ENCODE data around the gene TMEM131.

The TMEM131 gene

DNA sequence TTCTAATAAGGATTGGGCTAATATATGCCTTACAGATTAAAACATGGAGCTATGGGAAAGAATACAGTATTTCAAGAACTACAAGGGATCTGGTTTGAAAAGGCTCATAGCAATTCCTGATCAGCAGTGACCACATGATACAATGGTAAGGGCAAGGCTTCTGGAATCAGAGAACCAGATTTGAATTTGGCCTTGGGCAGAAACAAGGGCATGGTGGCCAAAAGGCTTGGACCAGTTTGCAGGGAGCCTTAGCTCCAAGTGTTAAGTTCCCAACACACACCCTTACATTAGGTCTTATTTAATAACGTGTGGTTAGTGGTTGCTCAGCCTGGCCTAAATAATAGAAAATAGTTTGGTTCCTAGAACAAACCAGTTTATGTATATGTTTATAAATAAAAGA lies 194.7 kb downstream of the TMEM131 start:
- no peaks in the 10 kb centered on the region for H3K27me3 ChIP-seq (ENCODE audit: control insufficient read depth, insufficient read depth, low read length)
- H3K4me3 ChIP-seq (ENCODE audit: low read depth, low read length), result no peak overlapping the region
- H3K27ac ChIP-seq (ENCODE audit: low read depth, low read length), result no peak overlapping the region
- H3K9me3 ChIP-seq (ENCODE audit: control insufficient read depth, insufficient read depth, low read length), result no peaks in the 10 kb centered on the region
- H3K36me3 ChIP-seq (ENCODE audit: control insufficient read depth, insufficient read depth, low read length), result peaks cover 14% of the 10 kb centered on the region
- H3K9ac ChIP-seq (ENCODE audit: low read depth, low read length), result no peak overlapping the region
- H3K4me1 ChIP-seq (ENCODE audit: control insufficient read depth, insufficient read depth, low read length), result no peaks in the 10 kb centered on the region

DNA sequence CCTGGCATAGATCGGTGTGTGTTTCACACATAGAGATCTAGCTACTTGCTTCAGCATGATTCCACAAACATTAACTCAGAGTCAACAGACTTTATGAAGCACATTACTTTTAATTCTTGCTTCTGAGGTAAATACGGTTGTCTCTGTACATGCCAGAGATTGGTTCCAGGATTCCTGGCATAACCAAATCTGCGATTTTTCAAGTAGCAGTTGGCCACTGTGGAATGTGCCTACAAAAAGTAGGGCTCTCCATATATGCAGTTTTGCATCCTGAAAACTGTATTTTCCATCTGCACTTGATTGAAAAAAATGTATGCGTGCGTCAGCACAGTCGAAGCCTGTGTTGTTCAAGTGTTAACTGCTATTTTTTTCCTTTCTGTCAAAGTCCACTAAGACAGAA lies 197.3 kb downstream of the TMEM131 start:
- Histone ChIP-seq H3K9ac (ENCODE audit: low read depth, low read length) (no peak overlapping the region), H3K27me3 (ENCODE audit: control insufficient read depth, insufficient read depth, low read length) (no peaks in the 10 kb centered on the region), H3K36me3 (ENCODE audit: control insufficient read depth, insufficient read depth, low read length) (peaks cover 19% of the 10 kb centered on the region), H3K4me3 (ENCODE audit: low read depth, low read length) (no peak overlapping the region), H3K4me1 (ENCODE audit: control insufficient read depth, insufficient read depth, low read length) (no peaks in the 10 kb centered on the region), H3K27ac (ENCODE audit: low read depth, low read length) (no peak overlapping the region), H3K9me3 (ENCODE audit: control insufficient read depth, insufficient read depth, low read length) (no peaks in the 10 kb centered on the region)

DNA sequence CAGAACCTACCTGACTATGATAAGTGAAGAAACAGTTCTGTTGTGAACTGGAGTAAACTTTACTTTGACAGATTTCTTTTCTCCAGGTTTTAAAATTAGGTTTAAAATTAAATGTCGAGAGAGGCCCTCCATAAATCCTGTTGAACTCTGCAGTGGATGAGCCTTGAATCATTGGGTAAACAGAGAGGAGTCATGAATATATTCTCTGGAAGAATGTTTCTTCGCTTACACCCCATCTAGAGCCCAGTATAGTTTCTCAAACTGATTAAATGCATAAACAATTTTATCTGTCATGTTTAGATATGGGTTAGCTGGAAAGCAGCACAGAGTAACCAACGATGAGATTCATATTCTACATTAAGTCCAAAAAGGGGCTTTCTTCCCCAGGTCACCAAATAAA lies 198.4 kb downstream of the TMEM131 start:
- Histone ChIP-seq H3K9ac (ENCODE audit: low read depth, low read length) (no peak overlapping the region), H3K9me3 (ENCODE audit: control insufficient read depth, insufficient read depth, low read length) (no peaks in the 10 kb centered on the region), H3K27me3 (ENCODE audit: control insufficient read depth, insufficient read depth, low read length) (no peaks in the 10 kb centered on the region), H3K27ac (ENCODE audit: low read depth, low read length) (no peak overlapping the region), H3K4me1 (ENCODE audit: control insufficient read depth, insufficient read depth, low read length) (no peaks in the 10 kb centered on the region), H3K4me3 (ENCODE audit: low read depth, low read length) (no peak overlapping the region), H3K36me3 (ENCODE audit: control insufficient read depth, insufficient read depth, low read length) (peaks cover 23% of the 10 kb centered on the region)

DNA sequence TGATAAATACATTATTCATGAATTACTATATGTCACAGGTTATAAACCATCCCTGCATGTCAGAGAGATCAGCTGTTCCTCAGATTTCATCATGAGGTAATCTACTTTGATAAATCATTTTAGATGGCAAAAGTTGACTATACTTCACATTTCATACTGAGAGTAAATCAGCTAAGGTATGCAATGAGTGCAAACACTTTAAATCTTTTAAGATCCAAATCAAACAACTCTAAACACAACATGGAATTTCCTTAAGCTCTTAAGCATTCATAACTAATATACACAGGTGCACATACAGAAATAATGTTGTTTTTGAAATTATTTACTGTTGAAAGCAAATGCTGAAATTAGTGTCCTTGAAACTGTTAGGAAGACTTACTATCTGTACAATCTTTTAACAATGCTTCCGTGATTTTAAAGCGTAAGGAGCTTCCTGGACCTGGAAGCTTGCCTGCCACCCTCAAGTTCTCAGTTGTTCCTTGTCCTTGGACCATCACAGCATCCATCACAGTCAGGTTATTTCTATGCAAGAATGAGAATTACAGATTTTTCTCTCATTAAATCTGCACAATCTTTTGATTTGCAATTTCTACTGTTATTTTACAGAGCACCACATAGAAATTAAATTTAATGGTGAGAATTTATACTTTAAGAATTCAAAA lies 199.2 kb downstream of the TMEM131 start:
- Histone ChIP-seq H3K27ac (ENCODE audit: low read depth, low read length) (no peak overlapping the region), H3K36me3 (ENCODE audit: control insufficient read depth, insufficient read depth, low read length) (peaks cover 24% of the 10 kb centered on the region), H3K9me3 (ENCODE audit: control insufficient read depth, insufficient read depth, low read length) (no peaks in the 10 kb centered on the region), H3K4me1 (ENCODE audit: control insufficient read depth, insufficient read depth, low read length) (no peaks in the 10 kb centered on the region), H3K9ac (ENCODE audit: low read depth, low read length) (no peak overlapping the region), H3K27me3 (ENCODE audit: control insufficient read depth, insufficient read depth, low read length) (no peaks in the 10 kb centered on the region), H3K4me3 (ENCODE audit: low read depth, low read length) (no peak overlapping the region)

DNA sequence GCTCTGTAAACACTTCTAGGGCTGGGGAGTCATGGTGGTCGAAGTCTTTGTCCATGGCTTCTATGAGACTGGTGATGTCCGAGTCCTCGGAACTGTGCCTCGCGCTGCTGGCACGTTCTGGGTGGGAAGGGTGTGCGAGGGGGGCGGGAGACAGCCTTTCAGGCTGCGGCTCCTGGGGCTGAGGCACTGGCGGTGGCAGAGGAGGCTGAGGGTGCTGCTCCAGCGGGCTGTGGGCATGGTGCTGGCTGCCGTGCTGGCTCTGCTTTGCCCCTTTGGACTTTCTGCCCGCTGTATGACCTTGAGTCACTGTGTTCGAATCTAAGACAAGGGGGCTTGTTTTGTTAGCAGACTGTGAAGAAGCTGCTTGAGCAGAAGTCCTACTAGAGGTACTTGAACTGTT lies 203.3 kb downstream of the TMEM131 start:
- Histone ChIP-seq H3K9ac (ENCODE audit: low read depth, low read length) (no peak overlapping the region), H3K9me3 (ENCODE audit: control insufficient read depth, insufficient read depth, low read length) (no peaks in the 10 kb centered on the region), H3K4me3 (ENCODE audit: low read depth, low read length) (no peak overlapping the region), H3K27me3 (ENCODE audit: control insufficient read depth, insufficient read depth, low read length) (no peaks in the 10 kb centered on the region), H3K27ac (ENCODE audit: low read depth, low read length) (no peak overlapping the region), H3K4me1 (ENCODE audit: control insufficient read depth, insufficient read depth, low read length) (no peaks in the 10 kb centered on the region), H3K36me3 (ENCODE audit: control insufficient read depth, insufficient read depth, low read length) (peaks cover 24% of the 10 kb centered on the region)

DNA sequence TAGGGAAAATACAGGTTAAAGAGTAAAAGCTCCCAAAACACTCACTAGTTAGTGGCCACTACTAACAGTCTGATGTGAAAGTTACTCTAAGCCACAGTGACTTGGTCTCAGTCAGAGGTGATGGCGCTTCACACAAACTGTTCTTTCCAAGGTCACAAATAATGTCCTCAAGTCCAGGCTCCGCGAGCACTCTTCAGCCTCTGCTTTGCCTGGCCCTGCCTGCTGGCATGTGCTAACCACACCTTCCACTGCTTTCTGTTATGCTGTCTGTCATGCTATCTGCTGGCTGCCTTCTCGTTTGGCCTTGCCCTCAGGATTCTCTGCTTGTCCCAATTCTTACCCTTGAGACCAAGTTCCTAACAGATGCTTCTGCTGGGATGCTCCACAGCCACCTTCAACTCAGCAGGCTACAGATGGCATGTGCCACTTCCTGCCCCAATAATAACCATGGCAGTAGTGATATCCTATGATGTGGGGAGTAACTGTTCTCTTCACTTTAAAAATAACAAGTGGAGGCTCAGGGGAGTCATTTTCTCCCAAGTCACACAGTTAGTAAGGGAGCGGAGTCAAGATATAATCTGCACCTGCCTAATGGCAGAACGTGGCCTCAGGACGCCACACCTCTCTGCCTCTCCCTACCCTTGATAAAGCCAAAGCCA lies 206.6 kb downstream of the TMEM131 start:
- Histone ChIP-seq H3K36me3 (ENCODE audit: control insufficient read depth, insufficient read depth, low read length) (peaks cover 16% of the 10 kb centered on the region; the same call in 1 of the 2 replicates), H3K9me3 (ENCODE audit: control insufficient read depth, insufficient read depth, low read length) (no peaks in the 10 kb centered on the region), H3K9ac (ENCODE audit: low read depth, low read length) (no peak overlapping the region), H3K4me1 (ENCODE audit: control insufficient read depth, insufficient read depth, low read length) (no peaks in the 10 kb centered on the region), H3K27ac (ENCODE audit: low read depth, low read length) (no peak overlapping the region), H3K27me3 (ENCODE audit: control insufficient read depth, insufficient read depth, low read length) (no peaks in the 10 kb centered on the region), H3K4me3 (ENCODE audit: low read depth, low read length) (no peak overlapping the region)

DNA sequence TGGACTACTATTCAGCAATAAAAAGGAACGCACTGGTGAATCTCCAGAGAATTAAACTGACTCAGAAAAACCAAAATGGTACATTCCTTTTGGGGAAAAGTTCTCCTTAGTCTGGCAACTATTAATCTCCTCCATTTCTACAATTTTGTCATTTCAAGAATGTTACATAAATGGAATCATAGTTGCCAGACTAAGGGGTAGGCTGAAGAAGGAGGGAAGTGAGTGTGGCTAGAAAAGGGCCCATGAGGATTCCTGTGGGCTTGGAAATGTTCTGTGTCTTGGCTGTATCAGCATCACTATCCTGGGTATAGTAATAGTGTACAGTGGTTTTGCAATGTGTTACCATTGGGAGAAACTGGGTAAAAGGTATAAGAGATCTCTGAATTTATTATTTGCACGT lies 209.9 kb downstream of the TMEM131 start:
- no peak overlapping the region for H3K9ac ChIP-seq (ENCODE audit: low read depth, low read length)
- H3K4me1 ChIP-seq (ENCODE audit: control insufficient read depth, insufficient read depth, low read length), result no peaks in the 10 kb centered on the region
- no peak overlapping the region for H3K27ac ChIP-seq (ENCODE audit: low read depth, low read length)
- no peaks in the 10 kb centered on the region for H3K9me3 ChIP-seq (ENCODE audit: control insufficient read depth, insufficient read depth, low read length)
- H3K36me3 ChIP-seq (ENCODE audit: control insufficient read depth, insufficient read depth, low read length), result peaks cover 2% of the 10 kb centered on the region; the same call in 1 of the 2 replicates
- no peaks in the 10 kb centered on the region for H3K27me3 ChIP-seq (ENCODE audit: control insufficient read depth, insufficient read depth, low read length)
- H3K4me3 ChIP-seq (ENCODE audit: low read depth, low read length), result no peak overlapping the region

DNA sequence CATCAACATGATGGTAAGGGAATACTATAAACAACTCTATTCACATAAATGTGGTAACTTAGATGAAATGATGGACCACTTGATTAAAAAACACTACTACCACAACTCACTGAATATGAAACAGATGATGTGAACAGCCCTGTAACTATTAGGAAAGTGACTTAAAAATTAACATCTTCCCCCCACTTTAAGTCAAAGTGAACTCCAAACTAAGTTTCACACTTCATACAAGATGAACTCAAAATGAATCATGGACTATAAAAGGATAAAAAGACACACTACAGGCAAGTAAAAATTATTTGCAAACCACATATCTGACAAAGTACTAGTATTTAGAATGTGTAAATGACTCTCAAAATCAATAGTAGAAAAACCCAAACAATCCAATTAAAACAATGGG lies 210.8 kb downstream of the TMEM131 start:
- Histone ChIP-seq H3K27ac (ENCODE audit: low read depth, low read length) (no peak overlapping the region), H3K9ac (ENCODE audit: low read depth, low read length) (no peak overlapping the region), H3K27me3 (ENCODE audit: control insufficient read depth, insufficient read depth, low read length) (no peaks in the 10 kb centered on the region), H3K9me3 (ENCODE audit: control insufficient read depth, insufficient read depth, low read length) (no peaks in the 10 kb centered on the region), H3K36me3 (ENCODE audit: control insufficient read depth, insufficient read depth, low read length) (no peaks in the 10 kb centered on the region), H3K4me1 (ENCODE audit: control insufficient read depth, insufficient read depth, low read length) (no peaks in the 10 kb centered on the region), H3K4me3 (ENCODE audit: low read depth, low read length) (no peak overlapping the region)

DNA sequence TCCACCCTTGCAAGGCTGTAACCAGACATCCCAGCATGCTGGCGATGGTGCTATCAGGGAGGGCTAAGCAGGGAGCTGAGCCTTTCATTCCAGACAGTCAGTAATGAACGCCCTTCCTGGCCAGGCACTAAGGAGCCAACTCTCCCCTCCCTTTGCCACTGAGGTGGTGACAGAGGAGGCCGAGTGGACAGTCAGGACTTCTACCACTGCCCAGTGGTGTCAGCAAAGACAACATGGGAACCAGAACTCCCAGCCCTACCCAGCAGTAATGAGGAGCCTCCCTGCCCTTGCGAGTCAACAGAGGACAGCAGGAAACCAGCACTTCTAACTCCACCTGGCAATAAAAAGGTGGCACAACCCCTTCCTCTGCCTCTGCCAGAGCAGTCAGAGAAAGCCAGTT lies 213.8 kb downstream of the TMEM131 start:
- no peak overlapping the region for H3K27ac ChIP-seq (ENCODE audit: low read depth, low read length)
- H3K4me1 ChIP-seq (ENCODE audit: control insufficient read depth, insufficient read depth, low read length), result no peaks in the 10 kb centered on the region
- no peak overlapping the region for H3K4me3 ChIP-seq (ENCODE audit: low read depth, low read length)
- H3K27me3 ChIP-seq (ENCODE audit: control insufficient read depth, insufficient read depth, low read length), result no peaks in the 10 kb centered on the region
- H3K9me3 ChIP-seq (ENCODE audit: control insufficient read depth, insufficient read depth, low read length), result no peaks in the 10 kb centered on the region
- no peaks in the 10 kb centered on the region for H3K36me3 ChIP-seq (ENCODE audit: control insufficient read depth, insufficient read depth, low read length)
- no peak overlapping the region for H3K9ac ChIP-seq (ENCODE audit: low read depth, low read length)

DNA sequence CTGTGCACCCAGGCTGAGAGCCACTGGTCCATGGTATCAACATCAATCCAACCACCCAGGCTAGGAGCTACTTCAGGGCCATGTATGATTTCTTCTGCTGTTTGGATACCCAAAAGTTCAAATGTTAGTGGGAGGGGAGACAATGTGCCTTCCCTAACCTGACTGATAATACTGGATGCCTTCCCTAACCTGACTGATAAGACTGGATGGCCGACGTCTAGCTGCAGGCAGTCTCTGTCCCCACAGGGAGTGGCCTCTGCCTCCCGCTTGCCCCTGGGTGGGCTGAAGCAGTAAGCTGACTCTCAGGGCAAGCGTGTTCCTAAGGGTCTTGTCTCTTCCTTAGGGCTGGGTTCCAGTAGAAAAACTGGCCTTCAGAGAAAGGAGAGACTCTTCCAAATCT lies 216.6 kb downstream of the TMEM131 start:
- no peak overlapping the region for H3K27ac ChIP-seq (ENCODE audit: low read depth, low read length)
- no peak overlapping the region for H3K4me3 ChIP-seq (ENCODE audit: low read depth, low read length)
- H3K27me3 ChIP-seq (ENCODE audit: control insufficient read depth, insufficient read depth, low read length), result no peaks in the 10 kb centered on the region
- 0 out of 2 replicates have a peak, but pooled peaks cover 3% of the 10 kb centered on the region for H3K4me1 ChIP-seq (ENCODE audit: control insufficient read depth, insufficient read depth, low read length)
- no peak overlapping the region for H3K9ac ChIP-seq (ENCODE audit: low read depth, low read length)
- H3K36me3 ChIP-seq (ENCODE audit: control insufficient read depth, insufficient read depth, low read length), result peaks cover 12% of the 10 kb centered on the region; the same call in 1 of the 2 replicates
- no peaks in the 10 kb centered on the region for H3K9me3 ChIP-seq (ENCODE audit: control insufficient read depth, insufficient read depth, low read length)

DNA sequence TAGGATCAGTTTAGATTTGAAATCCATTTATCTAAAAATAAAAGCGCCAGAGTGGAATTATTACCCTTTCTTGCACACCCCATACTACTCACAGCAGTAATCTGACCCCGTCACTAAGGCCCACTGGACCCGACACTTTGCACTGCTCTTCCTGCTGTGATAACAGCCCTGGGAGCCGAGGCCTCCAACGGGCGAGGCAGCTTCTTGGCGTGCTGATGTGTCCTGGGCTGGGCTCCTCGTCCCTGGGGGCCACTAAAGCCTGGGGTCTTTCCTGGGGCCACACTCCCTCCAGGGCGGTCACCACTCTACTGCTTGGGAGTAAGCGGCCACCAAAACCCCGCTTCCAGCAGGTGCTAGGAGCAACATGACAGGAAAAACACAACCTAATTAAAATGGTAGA lies 220.7 kb downstream of the TMEM131 start:
- no peak overlapping the region for H3K9ac ChIP-seq (ENCODE audit: low read depth, low read length)
- no peak overlapping the region for H3K4me3 ChIP-seq (ENCODE audit: low read depth, low read length)
- H3K27ac ChIP-seq (ENCODE audit: low read depth, low read length), result no peak overlapping the region
- H3K36me3 ChIP-seq (ENCODE audit: control insufficient read depth, insufficient read depth, low read length), result peaks cover 14% of the 10 kb centered on the region; the same call in 1 of the 2 replicates
- no peaks in the 10 kb centered on the region for H3K27me3 ChIP-seq (ENCODE audit: control insufficient read depth, insufficient read depth, low read length)
- no peaks in the 10 kb centered on the region for H3K9me3 ChIP-seq (ENCODE audit: control insufficient read depth, insufficient read depth, low read length)
- peaks cover 16% of the 10 kb centered on the region for H3K4me1 ChIP-seq (ENCODE audit: control insufficient read depth, insufficient read depth, low read length)

All from HUES48 (cell line).